ENCODE measurements around the gene PIGT.

GRCh38 chr20:45399018-45399417, 16.9 kb upstream of the PIGT start:
- no peak for TF ChIP-seq CTCF (conservative IDR thresholded peaks at IDR 0.05; ENCODE audit: low read depth in 2 of 2)
- TF ChIP-seq EZH2phosphoT487 (IDR thresholded peaks at IDR 0.05; ENCODE audit: unreplicated experiment) = no peak
- no peak for TF ChIP-seq EZH2 (IDR thresholded peaks at IDR 0.05; ENCODE audit: low read depth, unreplicated experiment)
- no peak for TF ChIP-seq POLR2AphosphoS5 (IDR thresholded peaks at IDR 0.05; ENCODE audit: low read depth)
- TF ChIP-seq, protein P1, sequence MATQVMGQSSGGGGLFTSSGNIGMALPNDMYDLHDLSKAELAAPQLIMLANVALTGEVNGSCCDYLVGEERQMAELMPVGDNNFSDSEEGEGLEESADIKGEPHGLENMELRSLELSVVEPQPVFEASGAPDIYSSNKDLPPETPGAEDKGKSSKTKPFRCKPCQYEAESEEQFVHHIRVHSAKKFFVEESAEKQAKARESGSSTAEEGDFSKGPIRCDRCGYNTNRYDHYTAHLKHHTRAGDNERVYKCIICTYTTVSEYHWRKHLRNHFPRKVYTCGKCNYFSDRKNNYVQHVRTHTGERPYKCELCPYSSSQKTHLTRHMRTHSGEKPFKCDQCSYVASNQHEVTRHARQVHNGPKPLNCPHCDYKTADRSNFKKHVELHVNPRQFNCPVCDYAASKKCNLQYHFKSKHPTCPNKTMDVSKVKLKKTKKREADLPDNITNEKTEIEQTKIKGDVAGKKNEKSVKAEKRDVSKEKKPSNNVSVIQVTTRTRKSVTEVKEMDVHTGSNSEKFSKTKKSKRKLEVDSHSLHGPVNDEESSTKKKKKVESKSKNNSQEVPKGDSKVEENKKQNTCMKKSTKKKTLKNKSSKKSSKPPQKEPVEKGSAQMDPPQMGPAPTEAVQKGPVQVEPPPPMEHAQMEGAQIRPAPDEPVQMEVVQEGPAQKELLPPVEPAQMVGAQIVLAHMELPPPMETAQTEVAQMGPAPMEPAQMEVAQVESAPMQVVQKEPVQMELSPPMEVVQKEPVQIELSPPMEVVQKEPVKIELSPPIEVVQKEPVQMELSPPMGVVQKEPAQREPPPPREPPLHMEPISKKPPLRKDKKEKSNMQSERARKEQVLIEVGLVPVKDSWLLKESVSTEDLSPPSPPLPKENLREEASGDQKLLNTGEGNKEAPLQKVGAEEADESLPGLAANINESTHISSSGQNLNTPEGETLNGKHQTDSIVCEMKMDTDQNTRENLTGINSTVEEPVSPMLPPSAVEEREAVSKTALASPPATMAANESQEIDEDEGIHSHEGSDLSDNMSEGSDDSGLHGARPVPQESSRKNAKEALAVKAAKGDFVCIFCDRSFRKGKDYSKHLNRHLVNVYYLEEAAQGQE (IDR thresholded peaks at IDR 0.05; ENCODE audit: unreplicated experiment) = no peak
- no peak for TF ChIP-seq JUNB (IDR thresholded peaks at IDR 0.05; ENCODE audit: unreplicated experiment)
- TF ChIP-seq, protein P2, sequence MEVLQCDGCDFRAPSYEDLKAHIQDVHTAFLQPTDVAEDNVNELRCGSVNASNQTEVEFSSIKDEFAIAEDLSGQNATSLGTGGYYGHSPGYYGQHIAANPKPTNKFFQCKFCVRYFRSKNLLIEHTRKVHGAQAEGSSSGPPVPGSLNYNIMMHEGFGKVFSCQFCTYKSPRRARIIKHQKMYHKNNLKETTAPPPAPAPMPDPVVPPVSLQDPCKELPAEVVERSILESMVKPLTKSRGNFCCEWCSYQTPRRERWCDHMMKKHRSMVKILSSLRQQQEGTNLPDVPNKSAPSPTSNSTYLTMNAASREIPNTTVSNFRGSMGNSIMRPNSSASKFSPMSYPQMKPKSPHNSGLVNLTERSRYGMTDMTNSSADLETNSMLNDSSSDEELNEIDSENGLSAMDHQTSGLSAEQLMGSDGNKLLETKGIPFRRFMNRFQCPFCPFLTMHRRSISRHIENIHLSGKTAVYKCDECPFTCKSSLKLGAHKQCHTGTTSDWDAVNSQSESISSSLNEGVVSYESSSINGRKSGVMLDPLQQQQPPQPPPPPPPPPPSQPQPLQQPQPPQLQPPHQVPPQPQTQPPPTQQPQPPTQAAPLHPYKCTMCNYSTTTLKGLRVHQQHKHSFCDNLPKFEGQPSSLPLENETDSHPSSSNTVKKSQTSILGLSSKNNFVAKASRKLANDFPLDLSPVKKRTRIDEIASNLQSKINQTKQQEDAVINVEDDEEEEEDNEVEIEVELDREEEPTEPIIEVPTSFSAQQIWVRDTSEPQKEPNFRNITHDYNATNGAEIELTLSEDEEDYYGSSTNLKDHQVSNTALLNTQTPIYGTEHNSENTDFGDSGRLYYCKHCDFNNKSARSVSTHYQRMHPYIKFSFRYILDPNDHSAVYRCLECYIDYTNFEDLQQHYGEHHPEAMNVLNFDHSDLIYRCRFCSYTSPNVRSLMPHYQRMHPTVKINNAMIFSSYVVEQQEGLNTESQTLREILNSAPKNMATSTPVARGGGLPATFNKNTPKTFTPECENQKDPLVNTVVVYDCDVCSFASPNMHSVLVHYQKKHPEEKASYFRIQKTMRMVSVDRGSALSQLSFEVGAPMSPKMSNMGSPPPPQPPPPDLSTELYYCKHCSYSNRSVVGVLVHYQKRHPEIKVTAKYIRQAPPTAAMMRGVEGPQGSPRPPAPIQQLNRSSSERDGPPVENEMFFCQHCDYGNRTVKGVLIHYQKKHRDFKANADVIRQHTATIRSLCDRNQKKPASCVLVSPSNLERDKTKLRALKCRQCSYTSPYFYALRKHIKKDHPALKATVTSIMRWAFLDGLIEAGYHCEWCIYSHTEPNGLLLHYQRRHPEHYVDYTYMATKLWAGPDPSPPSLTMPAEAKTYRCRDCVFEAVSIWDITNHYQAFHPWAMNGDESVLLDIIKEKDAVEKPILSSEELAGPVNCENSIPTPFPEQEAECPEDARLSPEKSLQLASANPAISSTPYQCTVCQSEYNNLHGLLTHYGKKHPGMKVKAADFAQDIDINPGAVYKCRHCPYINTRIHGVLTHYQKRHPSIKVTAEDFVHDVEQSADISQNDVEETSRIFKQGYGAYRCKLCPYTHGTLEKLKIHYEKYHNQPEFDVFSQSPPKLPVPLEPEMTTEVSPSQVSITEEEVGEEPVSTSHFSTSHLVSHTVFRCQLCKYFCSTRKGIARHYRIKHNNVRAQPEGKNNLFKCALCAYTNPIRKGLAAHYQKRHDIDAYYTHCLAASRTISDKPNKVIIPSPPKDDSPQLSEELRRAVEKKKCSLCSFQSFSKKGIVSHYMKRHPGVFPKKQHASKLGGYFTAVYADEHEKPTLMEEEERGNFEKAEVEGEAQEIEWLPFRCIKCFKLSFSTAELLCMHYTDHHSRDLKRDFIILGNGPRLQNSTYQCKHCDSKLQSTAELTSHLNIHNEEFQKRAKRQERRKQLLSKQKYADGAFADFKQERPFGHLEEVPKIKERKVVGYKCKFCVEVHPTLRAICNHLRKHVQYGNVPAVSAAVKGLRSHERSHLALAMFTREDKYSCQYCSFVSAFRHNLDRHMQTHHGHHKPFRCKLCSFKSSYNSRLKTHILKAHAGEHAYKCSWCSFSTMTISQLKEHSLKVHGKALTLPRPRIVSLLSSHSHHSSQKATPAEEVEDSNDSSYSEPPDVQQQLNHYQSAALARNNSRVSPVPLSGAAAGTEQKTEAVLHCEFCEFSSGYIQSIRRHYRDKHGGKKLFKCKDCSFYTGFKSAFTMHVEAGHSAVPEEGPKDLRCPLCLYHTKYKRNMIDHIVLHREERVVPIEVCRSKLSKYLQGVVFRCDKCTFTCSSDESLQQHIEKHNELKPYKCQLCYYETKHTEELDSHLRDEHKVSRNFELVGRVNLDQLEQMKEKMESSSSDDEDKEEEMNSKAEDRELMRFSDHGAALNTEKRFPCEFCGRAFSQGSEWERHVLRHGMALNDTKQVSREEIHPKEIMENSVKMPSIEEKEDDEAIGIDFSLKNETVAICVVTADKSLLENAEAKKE (CRISPR knock-in tag; IDR thresholded peaks at IDR 0.05) = no peak

Data from GM23338 (cell line).